Astrocyte (in vitro differentiated cells and primary cell): ENCODE results near the gene NPAS3.

Experiments used
- EZH2 ChIP-seq: IDR thresholded peaks from 2 replicates; pipeline ENCODE4 v1.6.1; 2012; ENCODE audit warnings: mild to moderate bottlenecking, low read length, inconsistent platforms; ENCODE audit not compliant: insufficient read depth
- TF ChIP-seq, protein P1 (sequence below): IDR thresholded peaks from 2 replicates; pipeline ENCODE4 v1.5.1; 2011; ENCODE audit warnings: low read depth, mild to moderate bottlenecking, inconsistent platforms, low read length, moderate library complexity; ENCODE audit not compliant: insufficient read depth

DNA sequence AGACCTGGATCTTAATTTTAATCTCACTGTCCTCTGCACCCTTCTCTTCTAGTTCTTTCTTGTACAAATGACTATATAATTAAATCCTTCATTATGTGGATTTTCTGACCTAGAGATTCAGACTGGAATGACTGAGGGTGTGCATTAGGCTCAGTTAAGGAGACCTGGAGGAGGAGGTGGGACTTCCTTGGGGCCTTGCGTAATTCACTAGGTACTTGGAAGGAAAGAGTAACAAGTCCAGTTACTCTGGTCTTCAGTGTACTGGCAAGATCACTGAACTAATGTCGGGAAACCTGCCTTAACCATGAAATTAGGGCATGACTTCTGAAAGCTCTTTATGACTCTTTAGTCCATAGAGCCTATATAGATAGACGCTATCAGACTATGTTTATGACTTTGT lies 570.8 kb downstream of the NPAS3 start:
- no peak for TF ChIP-seq EZH2
- TF ChIP-seq, protein P1, sequence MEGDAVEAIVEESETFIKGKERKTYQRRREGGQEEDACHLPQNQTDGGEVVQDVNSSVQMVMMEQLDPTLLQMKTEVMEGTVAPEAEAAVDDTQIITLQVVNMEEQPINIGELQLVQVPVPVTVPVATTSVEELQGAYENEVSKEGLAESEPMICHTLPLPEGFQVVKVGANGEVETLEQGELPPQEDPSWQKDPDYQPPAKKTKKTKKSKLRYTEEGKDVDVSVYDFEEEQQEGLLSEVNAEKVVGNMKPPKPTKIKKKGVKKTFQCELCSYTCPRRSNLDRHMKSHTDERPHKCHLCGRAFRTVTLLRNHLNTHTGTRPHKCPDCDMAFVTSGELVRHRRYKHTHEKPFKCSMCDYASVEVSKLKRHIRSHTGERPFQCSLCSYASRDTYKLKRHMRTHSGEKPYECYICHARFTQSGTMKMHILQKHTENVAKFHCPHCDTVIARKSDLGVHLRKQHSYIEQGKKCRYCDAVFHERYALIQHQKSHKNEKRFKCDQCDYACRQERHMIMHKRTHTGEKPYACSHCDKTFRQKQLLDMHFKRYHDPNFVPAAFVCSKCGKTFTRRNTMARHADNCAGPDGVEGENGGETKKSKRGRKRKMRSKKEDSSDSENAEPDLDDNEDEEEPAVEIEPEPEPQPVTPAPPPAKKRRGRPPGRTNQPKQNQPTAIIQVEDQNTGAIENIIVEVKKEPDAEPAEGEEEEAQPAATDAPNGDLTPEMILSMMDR, result no peak
